COLO829 (cell line): ENCODE measurements around the gene NFAT5.
A peak's percentile ranks its signal among the peaks of the same experiment; 100 is the strongest.
"Not testable (repeated sequence)": the region's sequence is repeated elsewhere in the genome, so short reads cannot be mapped to it uniquely, and the experiment has no call there.

Experiments
- DNase-seq: peaks from one replicate; pipeline ENCODE4 v3.0.0; 2012; ENCODE audit warnings: low spot score

NFAT5 gene

GRCh38 chr16:69565671-69566239 is at the start of gene NFAT5:
Gene NFAT5, plus strand, starts transcription at chr16:69565966. Its CDS starts 336 bp downstream, at chr16:69566302.
- DNase-seq = peak; percentile 50

- not testable (repeated sequence) for DNase-seq
These were observed 47.9 kb upstream of the NFAT5 start for GRCh38 chr16:69517914-69518313.

GRCh38 chr16:69520413-69520799 is 45.4 kb upstream of the NFAT5 start:
- DNase-seq = no peak

GRCh38 chr16:69520800-69521602 is 44.8 kb upstream of the NFAT5 start:
- no peak for DNase-seq

GRCh38 chr16:69522041-69522578 is 43.7 kb upstream of the NFAT5 start:
- DNase-seq = no peak

- DNase-seq = no peak
These were observed 42.9 kb upstream of the NFAT5 start for GRCh38 chr16:69522732-69523404.

- no peak for DNase-seq
These were observed 42.0 kb upstream of the NFAT5 start for GRCh38 chr16:69523566-69524305.

- DNase-seq = no peak
These were observed 38.7 kb upstream of the NFAT5 start for GRCh38 chr16:69526831-69527655.

- DNase-seq = no peak
These were observed 33.8 kb upstream of the NFAT5 start for GRCh38 chr16:69531988-69532387.

GRCh38 chr16:69532641-69533455 is 32.9 kb upstream of the NFAT5 start:
- DNase-seq = no peak

GRCh38 chr16:69534720-69535119 is 31.0 kb upstream of the NFAT5 start:
- DNase-seq = no peak

- DNase-seq = no peak
These were observed 30.4 kb upstream of the NFAT5 start for GRCh38 chr16:69535123-69536050.

- DNase-seq = no peak
These were observed 28.1 kb upstream of the NFAT5 start for GRCh38 chr16:69537706-69538080.

- no peak for DNase-seq
These were observed 27.0 kb upstream of the NFAT5 start for GRCh38 chr16:69538808-69539207.

- DNase-seq = no peak
These were observed 22.8 kb upstream of the NFAT5 start for GRCh38 chr16:69542974-69543373.

GRCh38 chr16:69544088-69544487 is 21.7 kb upstream of the NFAT5 start:
- no peak for DNase-seq

GRCh38 chr16:69546663-69547062 is 19.1 kb upstream of the NFAT5 start:
- not testable (repeated sequence) for DNase-seq

GRCh38 chr16:69553332-69553731 is 12.4 kb upstream of the NFAT5 start:
- DNase-seq = no peak

- no peak for DNase-seq
These were observed 11.3 kb upstream of the NFAT5 start for GRCh38 chr16:69554495-69554894.
